GM12873 (cell line): ENCODE data around the gene BACH2.

Source experiments
- CTCF ChIP-seq: IDR thresholded peaks from 2 replicates; pipeline ENCODE4 v1.5.1; 2012; ENCODE audit warnings: low read depth, mild to moderate bottlenecking, moderate library complexity, low read length, control low read depth; ENCODE audit not compliant: insufficient read depth; ENCODE audit errors: missing control alignments

The BACH2 gene

DNA sequence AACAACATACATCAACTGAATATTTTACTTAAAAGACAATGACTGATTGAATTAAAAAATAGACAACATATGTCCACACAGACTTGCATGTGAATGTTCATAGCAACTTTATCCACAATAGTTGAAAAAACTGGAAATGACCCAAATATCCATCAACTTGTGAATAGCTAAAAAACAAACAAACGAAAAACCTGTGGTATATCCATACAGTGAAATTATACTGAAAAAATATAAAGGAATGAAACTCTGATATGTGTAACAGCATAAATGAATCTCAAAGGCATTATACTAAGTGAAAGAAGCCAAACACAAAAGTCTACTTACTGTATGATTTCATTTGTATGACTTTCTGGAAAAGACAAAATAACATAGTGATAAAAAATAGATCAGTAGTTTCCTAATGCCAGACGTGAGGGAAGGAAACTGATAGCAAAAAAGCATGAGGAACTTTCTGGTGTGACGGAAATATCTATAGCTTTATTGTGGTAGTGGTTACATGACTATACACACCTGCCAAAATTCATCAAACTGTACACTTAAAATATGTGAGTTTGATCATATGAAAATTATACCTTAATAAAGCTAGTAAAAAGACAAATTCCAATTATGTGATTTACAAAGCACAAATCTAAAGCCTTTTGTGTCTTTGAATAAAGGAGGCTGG lies 123.2 kb downstream of the BACH2 start:
- no peak for TF ChIP-seq CTCF

DNA sequence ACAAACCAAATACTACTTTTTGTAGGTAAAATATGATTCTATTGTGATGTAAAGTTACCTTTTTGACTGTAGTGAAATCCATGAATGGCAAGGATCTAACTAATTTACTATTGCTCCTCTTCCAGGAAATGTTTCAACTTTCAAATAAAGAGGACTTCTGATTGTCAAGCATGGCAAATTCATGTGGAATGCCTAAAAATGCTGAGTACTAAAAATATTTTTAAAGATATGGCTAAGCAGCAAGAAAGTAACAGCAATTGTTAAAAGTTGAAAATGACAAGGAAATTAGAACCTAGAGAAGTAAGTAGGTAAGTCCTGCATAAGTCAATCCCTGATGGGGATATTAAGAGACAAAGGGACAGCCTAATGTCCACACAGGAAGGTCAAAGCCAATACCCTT lies 126.0 kb downstream of the BACH2 start:
- TF ChIP-seq CTCF = no peak

GRCh38 chr6:90169374-90169773 lies 127.3 kb downstream of the BACH2 start:
- TF ChIP-seq CTCF = no peak

- no peak for TF ChIP-seq CTCF
These were observed 127.9 kb downstream of the BACH2 start for GRCh38 chr6:90168693-90169131.

DNA sequence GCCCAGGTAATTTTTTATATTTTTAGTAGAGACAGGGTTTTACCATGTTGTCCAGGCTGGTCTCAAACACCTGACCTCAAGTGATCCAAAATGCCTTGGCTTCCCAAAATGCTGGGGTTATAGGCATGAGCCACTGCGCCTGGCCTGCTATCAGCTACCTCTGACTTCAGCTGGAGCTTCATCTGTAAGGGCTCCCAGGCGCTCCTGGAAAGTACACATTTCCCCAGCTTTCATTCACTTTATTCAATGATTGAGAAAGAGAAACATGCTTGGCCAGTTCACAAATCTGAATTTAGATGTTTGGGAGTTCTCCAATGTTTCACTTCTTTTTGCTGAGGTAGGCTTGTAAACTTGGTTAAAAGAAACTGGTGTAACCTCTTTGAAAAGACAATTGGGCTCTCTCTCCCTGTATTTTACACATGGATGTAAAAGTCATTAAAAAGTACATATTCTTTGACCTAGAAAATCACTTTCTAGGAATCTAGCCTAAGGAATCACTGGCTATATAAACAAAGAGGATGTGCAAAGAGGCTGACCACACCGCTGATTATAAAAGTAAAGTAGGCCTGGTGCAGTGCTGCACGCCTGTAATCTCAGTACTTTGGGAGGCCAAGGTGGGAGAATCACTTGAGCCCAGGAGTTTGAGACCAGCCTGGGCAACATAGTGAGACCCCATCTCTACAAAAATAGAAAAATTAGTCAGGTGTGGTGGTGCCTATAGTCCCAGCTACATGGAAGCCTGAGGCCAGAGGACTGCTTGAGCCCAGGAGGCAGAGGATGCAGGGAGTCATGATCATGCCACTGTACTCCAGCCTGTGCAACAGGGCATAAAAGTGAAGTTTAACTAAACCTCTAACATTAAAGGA lies 128.9 kb downstream of the BACH2 start:
- no peak for TF ChIP-seq CTCF

- no peak for TF ChIP-seq CTCF
These were observed 133.8 kb downstream of the BACH2 start for GRCh38 chr6:90162648-90163387.

DNA sequence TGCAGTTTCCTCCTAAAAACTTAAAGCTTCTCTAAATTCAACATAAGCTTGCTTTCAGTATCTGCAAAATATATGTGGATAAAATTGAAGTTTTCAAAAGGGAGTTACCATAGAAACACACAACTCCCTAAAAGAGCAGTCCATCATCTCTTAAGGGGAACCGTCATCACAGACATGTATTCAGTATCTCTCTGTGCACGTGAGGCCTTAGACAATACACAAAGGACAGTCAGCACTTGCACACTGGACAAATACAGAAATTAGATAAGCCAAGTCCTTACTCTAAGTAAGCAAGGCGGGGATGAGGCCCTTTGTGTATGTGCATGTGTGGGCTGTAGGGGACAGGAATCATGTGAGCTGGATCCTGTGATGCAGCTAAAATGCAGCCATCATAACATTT lies 136.6 kb downstream of the BACH2 start:
- no peak for TF ChIP-seq CTCF
